Epithelial cell of prostate (primary cell): ENCODE results near the gene SNED1.

Source experiments
- DNase-seq: peaks from one replicate; pipeline ENCODE4 v3.0.0-alpha.2; 2011; ENCODE audit warnings: low read depth, low spot score
- H3K27ac ChIP-seq: fragments of 450-650 bp; 2 replicates; pipeline ENCODE4 v1.5.1; 2017; ENCODE audit warnings: mild to moderate bottlenecking

Gene SNED1

GRCh38 chr2:240997856-240998705, at the start of gene SNED1:
TSS of gene SNED1 (plus strand) at chr2:240998618. CDS start at chr2:240998838, 220 bp downstream.
- DNase-seq = no peak
- no peak within 1 kb of the TSS for H3K27ac ChIP-seq

- no peak for DNase-seq
- no peak overlapping the region for H3K27ac ChIP-seq
These were observed 49.3 kb upstream of the SNED1 start for GRCh38 chr2:240948905-240949790.

DNA sequence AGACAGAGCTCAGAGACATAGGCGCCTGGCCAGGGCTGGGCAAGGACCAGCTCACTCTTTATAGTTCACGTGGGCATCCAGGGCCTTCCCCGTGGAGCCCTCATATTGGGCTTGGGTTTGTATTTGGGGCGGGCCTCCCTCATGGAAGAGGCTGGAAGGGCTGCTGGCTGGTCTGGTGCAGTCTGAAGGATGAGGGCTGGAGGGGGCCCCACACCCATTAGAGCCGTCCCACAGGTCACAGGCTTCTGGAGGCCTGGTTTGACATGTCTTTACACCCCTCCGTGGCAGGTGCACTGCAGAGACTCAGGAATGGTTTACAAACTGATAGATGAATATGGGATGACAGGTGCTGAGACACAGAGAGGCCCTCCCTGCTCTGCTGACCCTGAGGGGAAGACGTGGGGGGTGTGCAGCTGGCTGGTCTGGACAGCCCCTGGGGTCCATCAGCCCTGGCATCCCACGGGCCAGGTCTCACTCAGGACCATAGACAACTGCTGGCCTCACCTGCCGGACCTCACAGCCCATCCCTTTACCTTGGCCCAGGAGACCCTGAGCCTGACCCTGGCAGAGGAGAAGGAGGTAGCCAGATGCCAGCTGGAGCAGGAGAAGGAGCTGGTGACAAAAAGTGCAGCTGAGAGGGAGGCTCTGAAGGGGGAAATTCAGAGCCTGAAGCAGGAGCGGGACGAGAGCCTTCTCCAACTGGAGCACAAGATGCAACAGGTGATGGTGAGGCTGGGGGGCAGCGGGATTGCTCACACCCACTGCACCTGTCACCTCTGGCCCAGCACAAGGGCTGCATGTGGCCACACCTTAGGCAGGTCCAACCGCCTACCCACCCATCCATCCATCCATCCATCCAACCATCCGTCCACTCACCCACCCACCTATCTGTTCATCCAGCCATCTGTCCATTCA, 48.4 kb upstream of the SNED1 start:
- no peak for DNase-seq
- no peak overlapping the region for H3K27ac ChIP-seq

GRCh38 chr2:240951045-240951594, 47.3 kb upstream of the SNED1 start:
- H3K27ac ChIP-seq = no peak overlapping the region
- DNase-seq = no peak

DNA sequence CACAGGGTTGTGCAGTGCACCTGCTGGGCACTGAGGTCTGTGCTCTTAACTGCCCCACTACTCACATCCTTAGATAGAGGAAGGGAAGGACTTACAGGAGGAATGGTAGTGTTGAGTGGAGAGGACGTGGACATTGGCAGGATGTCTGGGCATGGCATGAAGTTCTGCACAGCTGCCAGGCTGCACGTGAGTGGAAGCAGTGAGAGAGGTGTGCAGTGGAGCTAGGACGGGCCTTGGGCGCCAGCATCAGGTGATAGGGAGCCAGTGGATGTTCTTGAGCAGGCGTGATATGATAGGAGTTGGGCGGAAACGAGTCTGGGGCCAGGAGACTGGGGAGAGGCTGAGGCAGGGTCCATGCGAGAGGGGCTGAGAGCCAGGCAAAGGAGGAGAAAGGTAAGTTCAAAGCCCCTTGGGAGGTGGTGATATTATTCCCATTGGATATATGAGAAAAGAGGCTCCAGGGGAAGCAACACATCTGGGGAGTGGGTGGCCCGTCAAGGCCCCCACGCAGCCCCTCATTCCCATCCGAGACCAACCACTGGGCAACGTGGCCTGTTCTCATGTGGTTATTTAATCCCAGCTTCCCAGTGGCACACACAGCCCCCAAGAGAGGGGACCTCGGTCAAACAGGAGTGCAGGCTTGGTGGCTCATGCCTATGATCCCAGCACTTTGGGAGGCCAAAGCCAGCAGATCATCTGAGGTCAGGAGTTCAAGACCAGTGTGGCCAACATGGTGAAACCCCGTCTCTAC, 45.7 kb upstream of the SNED1 start:
- no peak overlapping the region for H3K27ac ChIP-seq
- DNase-seq = no peak

GRCh38 chr2:240953426-240954410, 44.7 kb upstream of the SNED1 start:
- DNase-seq = no peak
- H3K27ac ChIP-seq = no peak overlapping the region

GRCh38 chr2:240954436-240955305, 43.7 kb upstream of the SNED1 start:
- no peak overlapping the region for H3K27ac ChIP-seq
- DNase-seq = no peak

DNA sequence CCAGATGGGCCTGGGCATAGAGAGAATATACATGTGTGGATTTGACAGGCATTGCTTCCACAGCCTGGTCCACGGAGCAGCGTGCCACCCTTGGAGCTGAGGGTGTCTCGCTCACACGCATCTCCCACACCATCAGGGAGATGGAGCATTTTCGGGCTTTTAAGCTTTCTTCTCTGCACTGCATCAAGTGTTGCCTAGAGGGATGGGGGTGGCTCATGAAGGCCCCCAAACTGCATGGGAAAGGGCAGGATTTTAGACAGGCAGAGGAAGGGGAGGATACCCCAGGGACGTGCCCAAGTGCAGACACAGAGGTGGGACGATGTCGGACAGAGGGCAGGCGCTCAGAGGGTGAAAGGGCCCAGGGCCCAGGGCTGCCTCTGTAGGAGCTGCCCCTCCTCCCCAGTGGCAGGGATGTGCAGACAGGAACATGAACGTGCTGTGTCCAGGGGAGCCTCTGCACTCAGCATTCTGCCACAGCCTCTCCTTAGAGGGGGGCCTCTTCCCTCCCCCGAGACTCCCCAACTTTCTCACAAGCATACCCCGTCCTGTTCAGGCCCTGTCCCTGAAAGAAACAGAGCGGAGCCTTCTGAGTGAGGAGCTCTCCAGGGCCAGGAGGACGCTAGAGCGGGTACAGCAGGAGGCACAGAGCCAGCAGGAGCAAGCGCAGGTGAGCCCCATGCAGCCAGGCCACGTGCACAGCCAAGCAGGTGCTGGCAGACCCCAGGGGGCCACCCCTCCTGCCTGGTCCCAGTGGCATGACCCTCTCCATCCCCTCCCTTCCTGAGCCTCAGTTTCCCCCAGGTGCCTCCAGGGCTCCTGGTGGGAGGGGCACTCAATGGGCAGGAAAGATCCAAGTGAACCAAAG, 42.9 kb upstream of the SNED1 start:
- no peak overlapping the region for H3K27ac ChIP-seq
- DNase-seq = no peak

DNA sequence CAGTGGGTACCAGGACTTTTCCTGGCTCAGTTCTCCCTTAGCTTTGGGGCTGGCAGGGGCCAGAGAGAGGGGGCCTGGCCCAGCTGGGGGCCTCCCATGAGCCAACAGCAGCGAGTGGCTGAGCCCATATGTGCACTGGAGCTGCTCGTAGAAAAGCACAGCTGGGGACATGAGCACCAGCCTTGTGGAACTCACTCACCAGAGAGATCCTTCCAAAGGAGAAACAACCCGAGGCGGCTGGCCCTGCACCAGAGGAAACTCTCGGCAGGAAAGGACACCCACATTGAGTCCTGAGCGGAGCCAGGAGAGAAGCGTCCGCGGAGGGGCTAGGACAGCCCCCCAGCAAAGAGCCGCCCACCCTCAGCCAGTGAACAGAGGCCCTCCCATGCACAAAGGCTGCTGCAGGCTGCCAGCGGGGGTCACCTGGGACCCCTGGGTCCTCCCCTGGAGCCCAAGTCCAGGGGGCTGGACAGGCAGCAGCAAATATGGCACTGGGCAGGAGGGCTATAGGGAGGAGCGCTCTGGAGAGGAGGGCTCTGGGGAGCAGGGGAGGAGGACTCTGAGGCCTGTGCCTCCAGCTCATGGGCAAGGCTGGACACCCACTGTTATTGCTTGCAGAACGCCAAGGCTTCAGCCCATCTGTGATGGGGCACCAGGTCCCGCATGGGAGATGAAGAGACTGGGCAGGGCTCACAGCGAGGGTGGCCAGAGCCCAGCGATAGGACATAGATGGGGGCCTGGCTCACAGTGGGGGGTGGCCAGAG, 42.1 kb upstream of the SNED1 start:
- DNase-seq = no peak
- H3K27ac ChIP-seq = no peak overlapping the region

DNA sequence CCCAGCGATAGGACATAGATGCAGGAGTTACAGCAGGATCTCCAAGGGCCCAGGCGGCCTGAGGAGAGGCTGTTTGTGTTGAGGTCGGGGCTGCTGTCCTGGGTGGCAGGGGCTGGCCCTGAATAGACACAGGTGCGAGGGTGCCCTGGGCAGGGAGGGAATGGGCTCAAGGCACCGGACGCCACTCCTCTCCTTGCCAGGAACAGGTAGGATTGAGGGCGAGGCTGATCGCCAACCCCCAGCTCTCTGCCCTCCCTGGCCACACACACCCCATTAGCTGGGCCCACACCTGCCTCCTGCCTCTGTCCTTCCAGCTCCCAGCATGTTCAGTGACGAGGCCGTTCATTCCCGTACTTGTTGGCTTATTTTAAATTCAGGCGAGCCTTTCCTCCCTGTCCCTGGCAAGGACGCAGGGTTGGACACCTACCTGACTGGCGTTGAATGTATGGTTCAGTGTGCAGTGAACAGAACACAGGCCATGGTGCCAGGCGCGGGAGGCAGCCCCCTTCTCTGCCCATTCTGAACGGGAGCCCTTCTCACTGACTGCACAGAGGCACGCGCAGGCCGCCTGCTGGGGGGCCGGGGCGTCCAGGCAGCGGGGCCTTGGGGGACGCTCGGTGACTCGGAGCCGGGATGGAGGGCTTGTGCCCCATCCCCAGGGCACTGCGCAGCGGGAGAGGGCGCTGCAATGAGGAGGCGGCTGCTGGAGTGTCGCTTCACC, 41.3 kb upstream of the SNED1 start:
- H3K27ac ChIP-seq = no peak overlapping the region
- no peak for DNase-seq

DNA sequence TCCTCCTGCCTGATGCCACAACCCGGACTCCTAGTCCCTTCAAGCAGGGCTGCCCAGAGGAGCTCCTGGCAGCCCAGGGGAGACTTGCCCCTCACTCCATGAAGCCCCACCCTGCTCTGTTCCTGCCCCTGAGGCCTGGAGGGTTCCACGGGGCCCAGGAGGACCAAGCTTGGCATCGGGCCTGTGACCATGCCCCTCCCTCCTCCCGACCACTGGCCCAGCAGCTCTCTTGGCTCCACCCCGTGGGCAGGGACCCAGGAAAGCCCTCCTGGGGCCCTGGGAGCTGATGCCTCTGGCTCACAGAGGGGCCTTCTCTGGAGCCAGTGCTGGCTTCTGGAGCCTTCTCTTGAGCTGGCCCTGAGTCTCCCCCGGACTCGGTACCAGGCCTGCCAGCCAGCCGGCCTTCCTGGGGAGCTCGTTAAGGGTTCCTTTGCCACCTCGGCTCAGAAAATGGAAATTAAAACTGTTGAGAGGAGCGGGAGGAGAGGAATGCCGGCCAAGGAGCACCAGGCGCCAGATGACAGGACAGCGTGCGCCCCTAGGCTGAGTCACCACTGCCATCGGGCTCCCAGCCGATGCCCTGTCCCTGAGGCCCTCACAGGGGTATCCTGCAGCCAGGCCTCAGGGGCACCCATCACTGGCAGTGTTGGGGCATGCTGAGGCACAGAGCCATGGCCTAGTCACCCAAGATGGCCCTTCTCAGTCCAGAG, 40.6 kb upstream of the SNED1 start:
- DNase-seq = no peak
- H3K27ac ChIP-seq = no peak overlapping the region

DNA sequence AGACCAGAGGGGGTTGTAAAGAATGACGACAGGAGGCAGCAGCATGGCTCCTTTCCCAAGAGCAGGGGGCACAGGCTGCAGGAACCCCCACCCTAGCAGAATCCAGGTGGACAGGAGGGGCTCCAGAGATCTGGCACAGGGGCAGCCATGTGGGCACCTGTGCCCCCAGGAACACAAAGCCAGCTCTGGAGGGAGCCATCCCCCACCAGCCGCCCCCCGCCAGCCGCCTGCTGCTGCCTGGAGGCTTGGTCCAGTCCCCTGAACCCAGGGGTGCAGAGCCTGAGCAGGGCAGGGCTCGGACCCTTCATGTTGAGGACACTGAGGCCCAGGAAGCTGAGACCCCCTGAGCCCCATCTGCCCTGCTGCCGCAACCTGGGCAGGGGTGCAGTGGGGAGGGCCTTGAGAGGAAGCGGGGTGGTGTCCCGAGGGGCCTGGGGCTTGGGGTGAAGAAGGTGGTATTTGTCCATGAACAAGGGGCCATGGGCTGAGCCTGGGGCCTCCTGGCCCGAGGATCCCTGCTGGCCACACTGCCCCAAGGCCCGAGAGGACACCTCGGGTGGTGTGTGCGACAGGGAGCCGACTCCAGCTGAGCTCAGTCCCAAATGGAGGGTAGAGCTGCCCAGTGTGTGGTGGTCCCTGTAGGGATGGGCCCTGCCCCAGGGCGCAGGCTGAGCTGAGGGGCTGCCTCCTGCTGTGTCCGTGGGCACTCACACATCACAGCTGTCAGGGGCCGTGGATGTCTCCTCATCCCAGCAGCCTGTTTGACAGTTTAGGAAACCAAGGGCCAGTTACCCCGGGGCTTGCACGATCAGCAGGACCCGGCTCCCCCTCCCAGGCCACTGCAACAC, 39.8 kb upstream of the SNED1 start:
- no peak for DNase-seq
- H3K27ac ChIP-seq = no peak overlapping the region

- no peak for DNase-seq
- no peak overlapping the region for H3K27ac ChIP-seq
These were observed 39.0 kb upstream of the SNED1 start for GRCh38 chr2:240959214-240959940.
